Measurements from ENCODE around the gene FMN2. TPM values are rescaled to one million over a fixed set of nuclear protein-coding genes. Genes with fewer than 3 reads are reported as not detected.

Gene FMN2
- total and polyA plus RNA-seq, 3 experiments from 2014 or later = not detected

GRCh38 chr1:240462766-240463395 lies 371.2 kb downstream of the FMN2 start:
- Mint-ChIP-seq H3K4me1 (peaks cover 0 to 12% (median 8%) of the 10 kb centered on the region in 3 donors), H3K9me3 (peaks cover 0 to 2% (median 0%) of the 10 kb centered on the region in 5 donors), H3K27me3 (peaks cover 0 to 2% of the 10 kb centered on the region in 2 donors), H3K27ac (no peak overlapping the region), H3K4me3 (no peak overlapping the region), H3K36me3 (no peaks in the 10 kb centered on the region)
- Histone ChIP-seq H3K4me1 (ENCODE audit: insufficient read depth, low read length) (no peaks in the 10 kb centered on the region), H3K9me3 (ENCODE audit: low read length) (no peaks in the 10 kb centered on the region), H3K27ac (ENCODE audit: low read depth, low read length) (no peak overlapping the region), H3K27me3 (ENCODE audit: insufficient read depth, low read length, poor library complexity, severe bottlenecking) (no peaks in the 10 kb centered on the region), H3K36me3 (ENCODE audit: insufficient read depth, low read length) (no peaks in the 10 kb centered on the region), H3K4me3 (ENCODE audit: low read length) (no peak overlapping the region)
- POLR2A ChIA-PET = no interaction called here
- CTCF ChIA-PET = no interaction called here
- DNase-seq = no peak

GRCh38 chr1:240464099-240464498 lies 372.4 kb downstream of the FMN2 start:
- ChIA-PET CTCF (no interaction called here), POLR2A (no interaction called here)
- no peaks in the 10 kb centered on the region for H3K36me3 Mint-ChIP-seq

GRCh38 chr1:240465531-240465940 lies 373.9 kb downstream of the FMN2 start:
- Histone ChIP-seq H3K36me3 (ENCODE audit: insufficient read depth, low read length) (no peaks in the 10 kb centered on the region), H3K4me3 (ENCODE audit: low read length) (no peak overlapping the region), H3K27ac (ENCODE audit: low read depth, low read length) (no peak overlapping the region), H3K27me3 (ENCODE audit: insufficient read depth, low read length, poor library complexity, severe bottlenecking) (no peaks in the 10 kb centered on the region), H3K4me1 (ENCODE audit: insufficient read depth, low read length) (no peaks in the 10 kb centered on the region), H3K9me3 (ENCODE audit: low read length) (no peaks in the 10 kb centered on the region)
- ChIA-PET CTCF (no interaction called here), POLR2A (no interaction called here)
- Mint-ChIP-seq H3K27me3 (peaks cover 0 to 2% of the 10 kb centered on the region in 2 donors), H3K4me3 (peak overlapping the region in 1 of 7 donors; percentile 1), H3K9me3 (peaks cover 0 to 5% (median 0%) of the 10 kb centered on the region in 5 donors), H3K27ac (no peak overlapping the region), H3K36me3 (no peaks in the 10 kb centered on the region), H3K4me1 (peaks cover 0 to 12% (median 8%) of the 10 kb centered on the region in 3 donors)
- no peak for DNase-seq

More at GRCh38 chr1:240464099-240464498, 372.4 kb downstream of the FMN2 start:
- Histone ChIP-seq H3K36me3 (ENCODE audit: insufficient read depth, low read length) (no peaks in the 10 kb centered on the region), H3K4me1 (ENCODE audit: insufficient read depth, low read length) (no peaks in the 10 kb centered on the region), H3K4me3 (ENCODE audit: low read length) (no peak overlapping the region), H3K9me3 (ENCODE audit: low read length) (no peaks in the 10 kb centered on the region), H3K27me3 (ENCODE audit: insufficient read depth, low read length, poor library complexity, severe bottlenecking) (no peaks in the 10 kb centered on the region), H3K27ac (ENCODE audit: low read depth, low read length) (no peak overlapping the region)
- H3K4me1 Mint-ChIP-seq = peaks cover 0 to 12% (median 8%) of the 10 kb centered on the region in 3 donors
- peaks cover 0 to 2% of the 10 kb centered on the region in 2 donors for H3K27me3 Mint-ChIP-seq
- no peak overlapping the region for H3K4me3 Mint-ChIP-seq
- DNase-seq = no peak
- peaks cover 0 to 5% (median 0%) of the 10 kb centered on the region in 5 donors for H3K9me3 Mint-ChIP-seq
- no peak overlapping the region for H3K27ac Mint-ChIP-seq

- Mint-ChIP-seq H3K27me3 (peaks cover 0 to 2% of the 10 kb centered on the region in 2 donors), H3K27ac (no peak overlapping the region), H3K9me3 (peaks cover 0 to 5% (median 0%) of the 10 kb centered on the region in 5 donors), H3K36me3 (no peaks in the 10 kb centered on the region), H3K4me1 (peaks cover 0 to 12% (median 8%) of the 10 kb centered on the region in 3 donors), H3K4me3 (no peak overlapping the region)
- ChIA-PET POLR2A (no interaction called here), CTCF (no interaction called here)
- Histone ChIP-seq H3K27ac (ENCODE audit: low read depth, low read length) (no peak overlapping the region), H3K9me3 (ENCODE audit: low read length) (no peaks in the 10 kb centered on the region), H3K4me3 (ENCODE audit: low read length) (no peak overlapping the region), H3K36me3 (ENCODE audit: insufficient read depth, low read length) (no peaks in the 10 kb centered on the region), H3K27me3 (ENCODE audit: insufficient read depth, low read length, poor library complexity, severe bottlenecking) (no peaks in the 10 kb centered on the region), H3K4me1 (ENCODE audit: insufficient read depth, low read length) (no peaks in the 10 kb centered on the region)
- DNase-seq = no peak
Observed at GRCh38 chr1:240466509-240466908, 374.8 kb downstream of the FMN2 start.

GRCh38 chr1:240467895-240468294 lies 376.2 kb downstream of the FMN2 start:
- H3K9me3 Mint-ChIP-seq = peaks cover 0 to 5% (median 0%) of the 10 kb centered on the region in 5 donors
- H3K4me3 ChIP-seq (ENCODE audit: low read length) = no peak overlapping the region
- no peaks in the 10 kb centered on the region for H3K9me3 ChIP-seq (ENCODE audit: low read length)
- ChIA-PET CTCF (no interaction called here), POLR2A (no interaction called here)
- DNase-seq = no peak
- H3K4me1 ChIP-seq (ENCODE audit: insufficient read depth, low read length) = no peaks in the 10 kb centered on the region
- H3K4me3 Mint-ChIP-seq = no peak overlapping the region
- H3K27ac ChIP-seq (ENCODE audit: low read depth, low read length) = no peak overlapping the region
- no peaks in the 10 kb centered on the region for H3K27me3 ChIP-seq (ENCODE audit: insufficient read depth, low read length, poor library complexity, severe bottlenecking)
- peaks cover 0 to 2% of the 10 kb centered on the region in 2 donors for H3K27me3 Mint-ChIP-seq
- no peaks in the 10 kb centered on the region for H3K36me3 Mint-ChIP-seq
- peaks cover 0 to 12% (median 8%) of the 10 kb centered on the region in 3 donors for H3K4me1 Mint-ChIP-seq
- H3K36me3 ChIP-seq (ENCODE audit: insufficient read depth, low read length) = no peaks in the 10 kb centered on the region
- no peak overlapping the region for H3K27ac Mint-ChIP-seq

- H3K9me3 Mint-ChIP-seq = peaks cover 0 to 5% (median 0%) of the 10 kb centered on the region in 5 donors
- no peaks in the 10 kb centered on the region for H3K9me3 ChIP-seq (ENCODE audit: low read length)
- H3K27me3 Mint-ChIP-seq = peaks cover 0 to 2% of the 10 kb centered on the region in 2 donors
- ChIA-PET POLR2A (no interaction called here), CTCF (no interaction called here)
- DNase-seq = no peak
- no peaks in the 10 kb centered on the region for H3K4me1 ChIP-seq (ENCODE audit: insufficient read depth, low read length)
- H3K27me3 ChIP-seq (ENCODE audit: insufficient read depth, low read length, poor library complexity, severe bottlenecking) = no peaks in the 10 kb centered on the region
- H3K36me3 Mint-ChIP-seq = no peaks in the 10 kb centered on the region
- no peak overlapping the region for H3K27ac ChIP-seq (ENCODE audit: low read depth, low read length)
- H3K4me3 ChIP-seq (ENCODE audit: low read length) = no peak overlapping the region
- no peak overlapping the region for H3K4me3 Mint-ChIP-seq
- no peak overlapping the region for H3K27ac Mint-ChIP-seq
- no peaks in the 10 kb centered on the region for H3K36me3 ChIP-seq (ENCODE audit: insufficient read depth, low read length)
- peaks cover 0 to 12% (median 8%) of the 10 kb centered on the region in 3 donors for H3K4me1 Mint-ChIP-seq
Observed at GRCh38 chr1:240468656-240469055, 377.0 kb downstream of the FMN2 start.

- peaks cover 0 to 8% of the 10 kb centered on the region in 2 donors for H3K27me3 Mint-ChIP-seq
- H3K9me3 ChIP-seq (ENCODE audit: low read length) = no peaks in the 10 kb centered on the region
- ChIA-PET POLR2A (no interaction called here), CTCF (no interaction called here)
- no peaks in the 10 kb centered on the region for H3K36me3 ChIP-seq (ENCODE audit: insufficient read depth, low read length)
- H3K27me3 ChIP-seq (ENCODE audit: insufficient read depth, low read length, poor library complexity, severe bottlenecking) = no peaks in the 10 kb centered on the region
- H3K4me3 ChIP-seq (ENCODE audit: low read length) = no peak overlapping the region
- H3K36me3 Mint-ChIP-seq = no peaks in the 10 kb centered on the region
- H3K9me3 Mint-ChIP-seq = peaks cover 0 to 9% (median 4%) of the 10 kb centered on the region in 5 donors
- H3K4me1 Mint-ChIP-seq = no peaks in the 10 kb centered on the region
- no peaks in the 10 kb centered on the region for H3K4me1 ChIP-seq (ENCODE audit: insufficient read depth, low read length)
- no peak overlapping the region for H3K27ac Mint-ChIP-seq
- DNase-seq = no peak
- no peak overlapping the region for H3K4me3 Mint-ChIP-seq
- no peak overlapping the region for H3K27ac ChIP-seq (ENCODE audit: low read depth, low read length)
Observed at GRCh38 chr1:240474133-240474614, 382.5 kb downstream of the FMN2 start.

- Histone ChIP-seq H3K36me3 (ENCODE audit: insufficient read depth, low read length) (no peaks in the 10 kb centered on the region), H3K27ac (ENCODE audit: low read depth, low read length) (no peak overlapping the region), H3K27me3 (ENCODE audit: insufficient read depth, low read length, poor library complexity, severe bottlenecking) (no peaks in the 10 kb centered on the region), H3K9me3 (ENCODE audit: low read length) (no peaks in the 10 kb centered on the region), H3K4me3 (ENCODE audit: low read length) (no peak overlapping the region), H3K4me1 (ENCODE audit: insufficient read depth, low read length) (no peaks in the 10 kb centered on the region)
- H3K27me3 Mint-ChIP-seq = peaks cover 0 to 8% of the 10 kb centered on the region in 2 donors
- H3K4me3 Mint-ChIP-seq = no peak overlapping the region
- POLR2A ChIA-PET = no interaction called here
- H3K36me3 Mint-ChIP-seq = no peaks in the 10 kb centered on the region
- CTCF ChIA-PET = no interaction called here
- no peak for DNase-seq
- no peak overlapping the region for H3K27ac Mint-ChIP-seq
- H3K9me3 Mint-ChIP-seq = peaks cover 0 to 9% (median 4%) of the 10 kb centered on the region in 5 donors
- H3K4me1 Mint-ChIP-seq = no peaks in the 10 kb centered on the region
Observed at GRCh38 chr1:240475832-240476231, 384.1 kb downstream of the FMN2 start.

All from CD8-positive, alpha-beta memory T cell (primary cell).